HG02763 (cell line): ENCODE measurements around the gene TEAD4.

Experiments used
- ATAC-seq: cut with Tn5 transposase; IDR thresholded peaks from one replicate; pipeline ENCODE4 v1.9.1; 2021; ENCODE audit warnings: mild to moderate bottlenecking, moderate library complexity; ENCODE audit not compliant: unreplicated experiment

The TEAD4 gene

DNA sequence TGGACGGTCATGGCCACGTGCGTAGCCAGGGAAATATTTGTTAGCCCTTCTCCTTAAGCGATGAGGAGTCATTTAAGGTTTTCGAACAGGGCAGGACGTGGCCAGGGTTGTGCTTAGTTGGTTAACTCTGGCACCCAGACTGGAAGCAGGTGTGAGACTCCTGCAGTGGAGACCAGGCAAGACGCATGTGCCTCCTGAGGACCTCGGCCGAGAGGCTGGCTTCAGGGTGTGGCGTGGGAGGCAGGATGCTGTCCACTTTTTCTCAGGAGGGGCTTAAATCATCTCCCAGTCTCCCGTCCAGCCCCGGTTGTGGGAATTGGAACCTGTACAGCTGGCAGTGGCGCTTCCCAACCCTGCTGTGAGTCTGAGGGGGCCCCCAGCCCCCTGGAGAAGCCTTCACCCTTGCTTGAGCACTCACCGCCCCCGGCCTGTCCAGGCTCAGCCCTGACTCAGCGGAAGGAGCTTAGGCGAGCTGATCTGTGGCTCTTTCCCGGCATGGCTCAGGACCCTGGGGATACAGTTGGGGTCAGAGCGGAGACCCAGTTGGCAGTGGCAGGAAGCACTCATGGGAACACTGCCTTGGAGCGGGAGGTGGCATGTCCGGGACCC, 71.7 kb downstream of the TEAD4 start:
- no peak for ATAC-seq

DNA sequence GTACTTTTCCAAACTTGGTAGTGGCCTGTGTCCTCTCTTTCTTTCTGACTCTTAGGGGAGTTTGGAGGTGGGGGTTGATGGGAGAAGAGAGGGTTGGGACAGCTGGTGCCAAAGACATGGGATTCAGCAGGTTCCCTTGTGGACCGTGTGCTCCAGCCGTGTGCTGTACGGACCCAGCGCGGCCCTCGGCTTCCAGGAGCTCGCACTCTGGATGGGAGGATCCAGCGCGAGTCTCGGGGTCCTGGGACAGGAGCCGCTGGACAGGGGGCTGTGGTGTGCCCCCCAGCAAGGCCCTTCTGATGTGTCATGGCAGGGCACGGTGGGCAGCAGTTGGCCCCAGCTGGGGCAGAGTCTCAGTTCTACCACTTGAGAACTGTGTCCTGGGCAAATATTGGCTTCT, 73.0 kb downstream of the TEAD4 start:
- no peak for ATAC-seq

DNA sequence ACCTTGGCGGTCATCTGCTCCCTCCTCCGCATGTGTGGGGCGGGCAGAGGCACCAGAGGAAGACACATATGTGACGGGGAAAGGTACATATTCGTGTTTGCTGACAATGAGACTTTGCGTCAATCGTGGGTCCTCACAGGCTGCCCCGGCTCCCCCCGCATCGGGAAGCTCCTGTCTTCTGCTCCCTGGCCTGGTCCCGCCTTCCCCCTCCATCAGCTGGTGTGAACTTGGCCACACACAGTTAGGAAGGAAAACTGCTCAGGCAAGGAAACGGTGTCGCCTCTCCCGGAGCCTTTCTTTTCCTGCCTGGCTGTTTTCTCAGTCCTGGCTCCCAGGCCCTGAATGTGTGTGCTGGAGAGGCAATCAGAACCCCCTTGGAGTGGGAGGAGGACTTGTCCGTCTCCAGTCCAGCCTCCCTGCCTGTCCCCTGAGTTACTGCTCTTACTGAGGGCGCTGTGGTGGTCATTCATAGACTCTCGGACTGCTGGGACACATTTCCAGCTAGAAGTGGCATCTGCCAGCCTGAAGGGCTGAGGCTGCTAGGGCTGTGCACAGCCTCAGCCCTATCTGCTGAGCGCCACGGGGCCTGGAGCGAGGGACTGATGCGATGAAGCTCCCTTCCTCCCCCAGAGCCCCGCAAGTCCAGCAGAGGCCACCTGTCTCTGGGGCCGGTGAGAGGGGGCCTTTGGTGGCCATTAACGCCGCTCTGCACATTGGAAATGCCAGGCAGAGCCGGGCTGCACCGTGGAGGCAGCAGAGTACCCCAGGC, 73.8 kb downstream of the TEAD4 start:
- ATAC-seq, result no peak

DNA sequence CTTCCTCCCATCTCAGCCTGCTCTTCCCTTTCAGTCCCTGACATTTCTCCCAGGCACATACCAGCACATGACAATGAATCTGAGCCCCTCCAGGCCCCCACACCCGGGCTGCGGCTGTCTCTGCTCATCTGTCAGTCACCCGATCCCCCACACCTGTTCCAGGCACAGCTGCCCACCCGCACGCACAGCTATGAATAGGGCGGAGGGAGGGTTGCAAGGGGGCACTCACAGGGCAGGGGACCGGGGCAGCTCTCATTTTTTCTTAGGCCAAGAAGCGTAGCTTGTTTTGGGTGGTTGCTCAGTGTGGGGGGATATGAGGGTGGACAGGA, 74.3 kb downstream of the TEAD4 start:
- no peak for ATAC-seq

DNA sequence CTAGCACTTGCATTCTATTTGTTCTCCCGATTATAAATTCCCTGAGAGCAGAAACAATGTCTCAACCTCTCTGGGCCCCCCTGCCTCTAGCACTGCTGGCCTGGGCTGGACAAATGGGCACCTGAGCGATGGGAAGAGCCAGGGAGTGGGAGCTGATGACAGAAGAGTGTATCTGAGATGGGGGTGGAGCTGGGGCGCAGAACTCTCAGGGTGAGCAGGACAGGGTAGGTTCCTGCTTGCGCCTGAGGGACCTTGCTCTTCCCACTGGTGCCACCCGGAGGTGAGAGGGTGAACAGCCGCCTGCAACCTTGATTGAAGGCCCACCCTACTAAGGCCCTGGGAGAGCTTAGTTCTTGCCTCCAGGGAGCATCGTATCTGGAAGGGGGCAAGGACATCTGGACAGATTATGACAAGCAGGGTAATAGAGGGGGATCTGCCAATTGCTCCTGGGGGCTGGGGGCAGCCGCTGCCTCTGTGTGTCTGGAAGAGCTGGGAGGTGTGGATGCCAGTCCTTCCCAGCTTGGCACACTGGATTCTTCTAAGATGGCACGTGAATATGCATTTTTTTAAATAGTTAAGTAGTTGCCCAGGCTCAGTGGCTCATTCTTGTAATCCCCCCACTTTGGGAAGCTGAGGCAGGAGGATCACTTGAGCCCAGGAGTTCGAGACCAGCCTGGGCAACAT, 75.0 kb downstream of the TEAD4 start:
- no peak for ATAC-seq

DNA sequence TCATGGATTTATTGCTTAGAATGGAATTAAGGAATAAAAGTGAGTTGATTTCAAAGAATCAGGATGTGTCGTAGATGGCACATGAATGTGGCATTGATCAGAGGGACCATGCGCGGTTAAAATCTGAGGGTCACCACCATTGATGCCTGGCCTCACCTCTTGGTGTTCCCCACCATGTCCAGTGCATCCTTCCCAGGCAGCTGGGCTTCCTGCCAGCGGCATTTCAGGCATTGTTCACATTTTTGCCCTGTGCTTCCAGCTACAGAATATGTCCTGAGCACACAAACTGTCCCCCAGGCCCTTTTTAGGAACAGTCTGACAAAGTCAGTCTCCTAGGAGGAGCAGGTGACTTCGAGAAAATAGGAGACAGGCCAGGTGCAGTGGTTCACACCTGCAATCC, 76.0 kb downstream of the TEAD4 start:
- ATAC-seq, result no peak

DNA sequence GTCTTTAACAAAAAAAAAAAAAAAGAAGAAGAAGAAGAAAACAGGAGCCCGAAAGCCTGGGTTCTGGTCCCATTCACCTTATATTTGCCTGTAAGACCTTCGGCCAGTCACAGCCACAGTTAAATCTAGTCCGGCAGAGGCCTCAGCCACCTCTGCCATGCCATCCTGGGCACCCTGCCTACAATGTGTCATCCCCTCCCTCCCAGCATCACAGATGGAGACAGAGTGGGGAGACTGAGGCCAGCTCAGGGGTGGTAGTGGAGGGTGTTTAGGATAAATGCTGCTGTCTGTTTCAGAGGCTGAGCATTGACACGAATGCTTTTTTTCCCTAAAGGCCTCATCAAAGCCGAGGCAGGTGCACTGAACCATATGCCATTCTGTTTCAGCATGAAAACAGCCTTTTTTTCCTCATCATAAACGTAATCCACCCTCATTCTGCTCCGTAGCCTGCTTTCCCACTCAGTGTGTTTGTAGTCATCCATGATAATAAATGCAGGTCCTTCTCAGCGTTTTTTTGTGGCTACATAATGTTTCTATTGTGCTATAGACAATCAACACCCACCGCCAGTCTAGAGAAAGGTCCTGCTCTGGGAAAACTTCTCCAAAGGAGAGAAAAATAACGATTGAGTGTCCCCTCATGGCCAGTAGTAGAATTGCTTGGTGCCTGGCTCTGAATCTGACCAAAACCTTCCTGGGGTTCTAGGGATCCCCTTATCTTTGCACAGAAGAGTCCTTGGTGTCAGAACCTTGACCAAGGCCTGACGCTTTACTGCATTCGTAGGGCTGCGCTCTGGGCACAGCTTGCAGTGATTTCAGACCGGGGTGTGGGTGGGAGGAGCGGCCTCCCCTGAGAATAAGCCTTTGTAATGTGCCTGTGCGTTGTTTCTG, 76.9 kb downstream of the TEAD4 start:
- ATAC-seq, result no peak

DNA sequence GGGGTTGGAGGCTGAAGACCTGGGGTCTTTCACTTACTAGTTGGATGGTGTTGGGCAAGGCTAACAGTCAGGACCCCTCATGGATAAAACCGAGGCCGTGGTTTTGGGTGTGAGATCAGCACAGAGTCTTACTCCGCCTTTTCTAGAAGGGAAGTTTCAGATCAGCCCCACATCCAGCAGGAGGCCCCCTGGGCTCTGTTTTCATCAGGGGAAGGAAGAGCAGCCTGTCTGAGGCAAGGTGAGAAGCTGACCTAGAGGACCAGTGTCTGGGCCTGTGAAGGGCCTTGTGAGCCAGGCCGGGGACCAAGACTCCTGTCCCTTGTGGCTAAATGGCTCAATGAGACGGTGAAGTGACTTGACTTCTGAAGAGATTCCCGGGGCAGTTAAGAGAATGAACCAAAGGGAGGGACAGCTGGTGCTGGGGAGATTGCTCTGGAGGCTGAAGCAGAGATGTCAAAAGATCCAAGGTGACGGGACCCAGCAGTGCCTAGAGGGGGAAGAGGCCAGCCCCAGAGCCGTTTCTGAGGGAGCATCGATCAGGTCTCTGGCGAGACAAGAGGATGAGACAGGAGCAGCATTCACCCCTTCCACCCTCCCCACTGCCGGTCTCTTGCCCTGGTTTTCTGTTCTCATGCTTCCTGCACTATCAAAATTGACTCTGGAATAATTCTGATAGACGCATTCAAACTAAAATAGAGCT, 77.9 kb downstream of the TEAD4 start:
- no peak for ATAC-seq

DNA sequence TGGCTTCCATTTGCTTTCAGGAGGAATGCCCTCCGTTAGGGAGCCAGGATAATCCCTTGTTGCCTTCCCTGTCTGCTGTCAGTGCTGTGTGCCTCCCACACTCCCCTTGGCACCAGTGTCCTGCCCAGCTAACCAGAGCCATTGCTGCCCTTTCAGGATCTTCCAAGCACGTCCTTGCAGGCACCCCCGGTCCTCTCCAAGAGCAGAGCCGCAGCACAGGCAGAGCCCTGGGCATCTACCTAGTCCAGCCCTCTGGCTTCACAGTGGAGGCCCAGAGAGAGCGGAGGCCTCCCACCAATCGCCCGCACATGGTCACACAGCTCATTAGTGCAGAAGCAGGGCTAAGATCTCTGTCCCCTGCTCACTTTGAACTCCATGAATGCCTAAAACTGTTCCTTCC, 79.0 kb downstream of the TEAD4 start:
- ATAC-seq, result no peak

DNA sequence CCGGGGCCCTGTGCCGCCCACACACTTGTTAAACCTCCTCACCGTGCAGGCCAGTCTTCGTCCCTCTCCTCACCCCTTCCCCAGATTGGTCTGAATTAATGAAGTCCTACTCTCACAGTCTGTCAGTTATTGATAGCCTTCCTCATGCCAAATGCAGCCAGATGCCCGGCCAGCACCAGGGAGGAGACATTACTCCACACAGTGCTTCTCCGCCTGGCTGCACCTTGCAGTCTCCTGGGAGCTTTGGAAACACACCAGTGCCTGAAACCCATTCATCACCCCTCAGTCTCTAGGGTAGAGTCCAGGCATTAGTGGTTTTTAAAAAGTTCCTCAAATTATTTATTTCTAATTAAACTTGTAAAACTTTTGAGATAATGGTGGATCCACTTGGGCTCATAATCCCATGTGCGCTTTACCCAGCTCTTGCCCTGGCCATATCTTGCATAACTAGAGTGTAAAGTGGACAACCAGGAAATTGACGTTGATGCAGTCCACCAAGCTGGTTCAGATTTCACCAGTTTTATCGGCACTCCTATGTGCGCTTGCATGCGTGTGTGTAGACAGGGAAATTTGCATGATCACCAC, 79.8 kb downstream of the TEAD4 start:
- no peak for ATAC-seq

DNA sequence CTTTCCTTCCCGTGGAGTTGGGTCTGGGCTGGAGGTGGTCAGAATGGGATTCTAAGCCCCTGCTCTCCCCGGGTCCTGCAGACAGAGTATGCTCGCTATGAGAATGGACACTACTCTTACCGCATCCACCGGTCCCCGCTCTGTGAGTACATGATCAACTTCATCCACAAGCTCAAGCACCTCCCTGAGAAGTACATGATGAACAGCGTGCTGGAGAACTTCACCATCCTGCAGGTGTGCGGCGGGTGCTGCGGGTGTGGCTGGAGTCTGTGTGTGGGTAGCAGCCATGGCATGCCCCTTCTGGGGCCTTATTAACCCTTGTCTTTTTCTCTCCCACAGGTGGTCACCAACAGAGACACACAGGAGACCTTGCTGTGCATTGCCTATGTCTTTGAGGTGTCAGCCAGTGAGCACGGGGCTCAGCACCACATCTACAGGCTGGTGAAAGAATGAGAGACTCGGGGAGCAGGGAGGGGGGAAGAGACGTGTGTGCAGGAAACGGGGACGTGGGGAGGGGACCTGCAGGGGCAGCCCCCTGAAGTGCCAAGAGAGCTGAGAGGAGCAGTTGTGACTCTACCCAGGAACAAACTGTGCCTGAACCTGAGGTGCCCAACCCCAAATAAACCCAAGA, 80.9 kb downstream of the TEAD4 start:
- no peak for ATAC-seq

DNA sequence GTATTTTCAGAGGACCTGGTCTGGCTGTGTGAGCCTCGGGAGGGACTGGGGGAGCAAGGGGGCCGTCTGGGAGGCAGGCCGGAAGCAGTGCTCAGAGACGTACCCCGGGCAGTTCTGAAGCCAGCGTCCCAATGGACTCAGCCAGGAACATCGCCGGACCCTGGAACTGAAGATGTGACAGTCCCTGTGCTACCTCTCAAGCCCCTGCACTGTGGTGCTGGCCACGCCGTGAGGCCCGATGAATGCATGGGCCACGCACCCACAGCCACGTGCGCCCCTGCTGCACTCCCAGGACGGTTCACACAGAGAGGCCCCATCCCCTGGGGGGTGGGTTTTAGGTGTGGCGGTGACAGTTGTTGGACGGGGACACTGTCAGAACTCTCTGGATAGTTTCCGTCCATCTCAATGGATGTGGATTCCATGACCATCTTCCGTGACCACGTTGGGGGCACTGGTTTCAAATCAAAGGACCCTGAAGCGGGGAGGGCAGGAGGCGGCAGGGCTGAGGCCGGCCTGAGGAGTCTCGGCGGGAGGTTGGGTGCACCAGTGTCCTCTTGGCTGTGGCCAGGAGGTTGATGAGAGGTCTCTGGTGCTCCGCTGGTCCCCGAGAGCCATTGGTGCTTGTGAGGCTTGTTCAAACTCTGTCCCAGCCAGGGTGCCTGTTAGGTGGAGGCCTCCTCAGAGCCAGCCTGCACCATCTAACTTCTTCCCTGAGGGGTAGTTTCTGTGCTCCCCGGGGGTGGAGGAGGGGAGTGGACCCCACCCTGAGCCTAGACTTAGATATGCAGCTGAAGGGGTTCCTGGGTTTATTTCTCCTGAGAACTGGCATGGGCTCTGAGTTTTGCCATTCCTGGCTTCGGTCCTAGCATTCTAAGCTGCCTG, 81.7 kb downstream of the TEAD4 start:
- no peak for ATAC-seq

DNA sequence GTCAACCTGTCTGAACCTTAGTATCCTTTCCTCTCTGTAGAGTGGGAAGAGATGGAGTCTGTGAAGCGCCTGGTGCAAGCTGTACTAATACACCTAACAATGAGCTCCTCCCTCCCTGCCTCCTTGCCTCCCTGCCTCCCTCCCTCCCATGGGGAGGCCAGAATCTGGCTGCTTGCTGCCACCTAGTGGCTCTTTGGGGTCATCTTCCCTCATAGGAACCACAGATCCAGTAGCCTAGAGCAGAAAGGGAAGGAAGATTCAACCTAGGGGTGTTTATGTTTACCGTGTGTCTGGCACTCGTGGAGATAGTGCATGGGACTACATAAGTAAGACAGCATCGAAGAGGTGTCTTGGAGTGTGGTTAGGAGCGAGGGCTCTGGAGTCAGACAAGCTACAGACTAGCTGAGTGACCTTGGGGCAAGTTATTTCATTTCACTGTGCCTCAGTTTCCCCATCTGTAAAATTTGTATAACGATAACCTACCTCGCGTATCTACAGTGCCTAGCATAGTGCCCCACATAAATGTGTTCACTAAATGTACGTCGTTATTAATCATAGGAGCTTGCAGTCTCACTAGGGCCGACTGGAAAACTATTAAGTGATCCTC, 82.5 kb downstream of the TEAD4 start:
- ATAC-seq, result no peak

DNA sequence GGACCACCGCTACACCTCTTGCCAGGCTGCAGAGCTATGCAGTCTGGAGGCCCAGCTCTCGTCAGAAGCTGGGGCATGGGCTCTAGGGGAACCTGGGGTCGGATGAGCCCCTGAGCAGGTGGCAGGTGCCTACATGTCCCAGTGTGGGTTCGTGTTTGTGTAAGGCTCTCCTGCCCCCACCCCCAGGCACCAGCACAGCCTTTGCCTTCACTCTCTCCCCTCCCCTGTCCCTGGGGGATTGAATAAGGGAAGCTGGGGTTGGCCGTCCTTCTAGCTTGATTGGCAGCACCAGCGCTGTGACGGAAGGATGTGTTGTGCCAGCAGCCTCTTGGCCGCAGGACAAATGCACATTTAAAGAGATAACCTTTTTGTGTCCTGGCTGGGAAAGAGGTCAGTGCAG, 83.2 kb downstream of the TEAD4 start:
- ATAC-seq, result no peak

DNA sequence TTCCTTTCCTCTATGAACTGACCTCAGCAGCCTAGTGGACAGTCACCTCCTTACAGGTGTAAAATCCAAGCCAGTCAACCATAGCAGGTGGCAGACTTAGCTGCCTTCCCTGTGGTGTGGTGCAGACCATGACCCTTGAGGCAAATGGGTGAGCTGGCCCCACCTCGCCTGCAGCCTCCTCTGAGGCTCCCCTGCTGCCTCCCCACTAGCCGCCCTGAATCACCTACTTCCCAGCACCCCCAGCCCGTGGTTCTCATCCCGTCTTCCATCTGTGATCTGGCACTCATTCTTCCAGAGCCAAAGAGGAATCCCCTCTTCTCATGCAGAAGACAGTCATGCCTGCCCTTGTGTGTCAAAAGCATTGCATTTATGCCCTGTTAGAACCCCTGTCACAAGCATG, 83.6 kb downstream of the TEAD4 start:
- ATAC-seq, result no peak

DNA sequence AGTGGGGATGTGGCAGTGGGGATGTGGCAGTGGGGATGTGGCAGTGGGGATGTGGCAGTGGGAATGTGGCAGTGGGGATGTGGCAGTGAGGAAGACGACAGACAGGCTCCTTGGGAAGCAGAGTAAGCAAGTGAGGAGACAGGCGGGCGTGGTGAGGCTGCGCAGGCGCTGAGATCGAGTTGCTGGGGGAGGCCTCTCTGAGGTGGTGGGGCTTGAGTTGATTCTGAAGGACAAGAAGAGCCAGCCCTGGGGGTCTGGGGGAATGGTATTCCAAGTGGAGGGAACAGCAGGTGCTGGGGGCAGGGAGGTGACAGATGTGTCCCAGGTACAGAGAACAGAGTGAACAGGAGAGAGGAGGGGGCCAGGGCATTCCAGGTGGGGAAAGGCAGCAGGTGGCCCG, 84.2 kb downstream of the TEAD4 start:
- no peak for ATAC-seq

DNA sequence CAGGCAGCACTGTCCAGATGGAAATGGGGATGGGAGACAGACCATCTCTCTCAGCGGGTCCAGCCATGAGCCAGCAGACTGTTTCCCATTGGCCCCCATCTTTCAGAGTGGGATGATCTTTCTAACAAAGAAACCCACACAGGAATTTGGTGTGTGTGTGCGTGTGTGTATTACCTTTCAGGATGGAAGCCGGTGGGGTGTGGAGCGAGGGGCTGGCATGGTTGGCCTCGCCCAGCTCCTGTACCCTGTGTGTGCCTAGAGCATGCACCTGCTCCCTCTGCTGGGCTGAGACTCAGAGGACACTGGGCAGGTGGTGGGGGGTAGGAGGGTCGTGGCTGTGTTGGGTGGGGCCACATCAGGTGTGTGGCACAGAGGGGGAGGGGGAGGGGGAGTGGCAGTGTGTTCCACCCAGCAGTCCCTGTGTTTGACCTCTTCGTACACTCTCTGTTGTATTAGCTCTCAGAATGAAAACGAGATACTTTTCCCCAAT, 85.0 kb downstream of the TEAD4 start:
- no peak for ATAC-seq

DNA sequence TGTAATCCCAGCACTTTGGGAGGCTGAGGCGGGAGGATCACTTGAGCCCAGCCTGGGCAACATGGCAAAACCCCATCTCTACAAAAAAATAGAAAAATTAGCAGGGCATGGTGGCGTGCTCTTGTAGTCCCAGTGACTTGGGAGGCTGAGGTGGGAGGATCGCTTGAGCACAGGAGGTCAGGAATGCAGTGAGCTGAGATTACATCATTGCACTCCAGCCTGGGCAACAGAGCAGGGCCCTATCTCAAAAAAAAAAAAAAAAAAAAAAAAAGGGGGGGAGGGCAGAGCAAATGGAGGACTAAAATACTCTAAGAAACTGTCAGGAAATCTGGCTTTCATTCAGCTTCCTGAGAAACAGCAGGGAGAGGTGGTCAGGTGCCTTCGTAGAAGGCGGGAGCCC, 86.3 kb downstream of the TEAD4 start:
- no peak for ATAC-seq
